SH-SY5Y (cell line): ENCODE measurements around the gene SLC6A4.

ENCODE experiments used
- GATA2 ChIP-seq: IDR thresholded peaks from 2 replicates; pipeline ENCODE4 v1.6.1; 2011; ENCODE audit warnings: mild to moderate bottlenecking, low read depth, low read length
- GATA3 ChIP-seq: IDR thresholded peaks from 2 replicates; pipeline ENCODE4 v1.6.1; 2011; ENCODE audit warnings: low read depth, mild to moderate bottlenecking, low read length, moderate library complexity

DNA sequence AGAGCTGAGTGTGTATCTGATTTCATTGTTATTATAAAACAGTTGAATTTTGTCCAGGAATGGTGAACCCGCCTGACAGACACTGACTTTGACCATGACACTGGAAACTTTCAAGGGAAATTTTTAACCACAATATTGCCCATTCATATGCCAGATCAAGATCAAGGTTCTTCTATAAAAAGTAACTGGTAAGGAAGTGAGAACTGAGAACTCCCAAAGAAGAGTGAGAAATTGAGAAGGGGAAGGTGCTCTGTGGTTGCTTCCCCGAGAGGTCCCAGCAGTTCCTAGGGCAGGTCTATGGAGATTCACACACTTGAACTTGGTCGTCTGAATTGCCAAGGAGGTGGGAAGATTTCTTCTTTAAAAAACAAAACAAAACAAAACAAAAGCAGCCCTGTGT is 27.3 kb downstream of the SLC6A4 start:
- TF ChIP-seq GATA3 = no peak
- no peak for TF ChIP-seq GATA2
